GM21529 (cell line): ENCODE results near the gene KIF24.
"Not testable (repeated sequence)": the region's sequence is repeated elsewhere in the genome, so short reads cannot be mapped to it uniquely, and the experiment has no call there.

Experiments
- ATAC-seq: cut with Tn5 transposase; IDR thresholded peaks from one replicate; pipeline ENCODE4 v1.9.1; 2021; ENCODE audit not compliant: unreplicated experiment

The KIF24 gene

GRCh38 chr9:34366365-34366764, 37.3 kb upstream of the KIF24 start:
- ATAC-seq: no peak

GRCh38 chr9:34365282-34365681, 36.2 kb upstream of the KIF24 start:
- ATAC-seq: no peak

DNA sequence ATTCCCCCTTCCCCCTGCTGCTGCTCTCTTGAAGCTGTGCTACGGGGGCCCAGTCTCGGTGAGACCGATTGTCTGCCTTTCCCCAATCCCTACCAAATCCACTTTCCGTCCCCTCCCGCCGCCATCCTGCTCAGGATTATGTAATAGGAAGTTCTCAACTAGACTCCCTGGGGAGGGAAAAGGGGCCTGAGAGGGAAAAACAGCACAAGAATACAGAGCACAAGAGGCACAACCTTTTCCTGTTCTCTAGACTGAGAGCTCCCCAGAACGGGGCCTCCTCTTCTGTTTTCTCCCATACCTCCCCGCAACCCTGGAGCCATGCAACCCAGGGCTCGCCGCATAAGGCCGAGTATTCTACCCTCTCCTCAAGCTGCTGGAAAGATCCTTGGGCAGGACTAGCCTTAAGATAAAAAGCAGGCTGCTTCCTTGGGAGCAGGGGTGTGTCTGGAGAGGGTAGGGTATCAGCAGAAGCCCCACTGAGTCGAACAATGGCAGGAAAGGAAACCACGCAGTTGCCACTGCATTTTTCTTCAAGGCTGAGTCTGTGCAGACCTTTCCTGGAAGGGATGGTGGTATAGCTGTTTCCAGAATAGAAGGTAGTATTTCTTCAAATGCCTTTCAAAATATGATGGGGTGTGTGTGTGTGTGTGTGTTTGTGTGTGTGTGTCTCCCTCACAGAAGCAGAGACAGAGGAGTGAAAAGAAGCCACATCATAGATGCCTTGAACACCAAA, 34.7 kb upstream of the KIF24 start:
- ATAC-seq: no peak

DNA sequence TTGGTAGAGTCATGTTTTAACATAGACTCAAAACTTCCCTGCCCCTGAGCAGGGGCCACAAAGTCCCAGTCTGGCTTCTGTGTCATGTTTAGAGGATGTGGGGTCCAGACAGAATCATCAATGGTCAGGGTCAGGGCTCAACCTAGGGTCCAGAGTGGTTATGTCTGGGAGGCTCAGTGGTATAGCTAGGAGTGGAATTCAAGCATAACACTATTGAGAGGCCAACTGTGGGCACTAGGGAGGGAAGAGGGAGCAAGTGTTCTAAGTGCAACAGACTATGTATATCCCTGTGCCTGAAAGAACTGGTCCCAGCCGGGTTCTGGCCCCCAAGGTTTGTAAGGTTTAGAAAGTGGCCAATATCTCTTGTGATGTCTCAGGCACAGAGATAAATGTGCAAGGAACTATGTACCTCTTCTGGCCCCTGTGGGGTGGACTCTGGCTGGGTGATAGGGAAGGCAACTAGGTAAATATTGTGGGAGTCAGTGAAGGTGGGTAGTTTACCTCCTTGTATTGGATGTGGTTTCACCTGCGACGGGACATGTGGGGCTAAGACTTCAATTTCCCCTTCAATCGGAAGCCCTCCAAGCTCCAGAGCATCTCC, 33.6 kb upstream of the KIF24 start:
- ATAC-seq: no peak

GRCh38 chr9:34352957-34353356, 23.9 kb upstream of the KIF24 start:
- ATAC-seq: not testable (repeated sequence)

DNA sequence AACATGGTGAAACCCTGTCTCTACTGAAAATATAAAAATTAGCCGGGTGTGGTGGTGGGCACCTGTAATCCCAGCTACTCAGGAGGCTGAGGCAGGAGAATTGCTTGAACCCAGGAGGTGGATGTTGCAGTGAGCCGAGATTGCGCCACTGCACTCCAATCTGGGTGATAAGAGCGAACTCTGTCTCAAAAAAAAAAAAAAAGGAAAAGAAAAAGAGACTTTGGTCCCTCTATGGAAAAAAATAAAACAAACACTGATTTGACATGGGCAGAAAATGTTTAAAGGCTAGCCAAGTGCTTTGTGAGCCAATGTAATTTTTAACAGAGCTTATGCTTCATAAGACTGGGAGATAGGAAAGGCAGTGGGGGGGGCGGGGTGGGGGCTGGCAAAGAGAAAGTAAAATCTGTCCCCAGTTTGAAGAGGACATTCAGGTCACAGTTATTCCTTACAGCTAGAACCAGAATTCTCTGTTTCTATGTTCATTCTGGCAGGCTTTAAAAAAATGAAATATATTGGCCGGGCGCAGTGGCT, 23.1 kb upstream of the KIF24 start:
- ATAC-seq: not testable (repeated sequence)

DNA sequence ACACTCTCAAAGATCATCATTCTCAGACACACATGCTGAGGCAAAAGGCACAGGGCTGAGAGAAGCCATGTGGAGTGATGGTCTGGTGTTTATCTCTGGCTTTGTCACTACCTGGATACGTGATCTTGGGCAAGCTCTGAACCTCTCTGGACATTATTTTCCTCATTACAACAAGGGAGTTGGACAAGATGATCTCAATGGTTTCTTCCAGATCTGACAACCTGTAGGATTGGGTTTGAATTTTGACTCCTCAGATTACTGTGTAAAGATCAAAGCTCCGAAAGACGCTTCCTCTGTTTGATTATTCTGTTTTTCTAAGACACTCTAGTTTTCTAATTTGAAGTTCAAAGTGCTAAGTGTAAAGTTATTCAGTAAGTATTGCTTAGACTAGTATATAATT, 20.3 kb upstream of the KIF24 start:
- ATAC-seq: no peak

- ATAC-seq: no peak
These were observed 18.7 kb upstream of the KIF24 start for GRCh38 chr9:34347800-34348158.

- no peak for ATAC-seq
These were observed 18.1 kb upstream of the KIF24 start for GRCh38 chr9:34346873-34347799.

DNA sequence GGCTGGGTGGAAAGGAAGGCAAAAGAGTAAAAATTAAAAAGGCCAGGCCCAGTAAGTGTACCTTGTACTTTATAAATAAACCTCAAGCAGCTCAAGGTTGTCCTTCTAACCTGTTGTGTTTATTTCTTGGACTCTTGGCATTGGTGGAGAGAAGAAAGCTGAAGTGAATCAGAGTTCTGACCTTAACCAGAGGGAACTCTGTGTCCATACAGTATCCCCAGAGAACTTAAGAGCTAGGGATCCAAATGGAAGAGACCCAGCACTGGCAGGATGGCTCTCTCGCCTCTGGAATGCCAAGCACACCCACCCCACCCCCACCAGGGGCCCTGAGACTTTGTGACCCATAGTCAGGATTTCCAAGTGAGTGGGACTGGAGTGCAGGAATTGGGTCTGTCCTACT, 14.5 kb upstream of the KIF24 start:
- ATAC-seq: no peak

- ATAC-seq: no peak
These were observed 14.0 kb upstream of the KIF24 start for GRCh38 chr9:34343090-34343489.

DNA sequence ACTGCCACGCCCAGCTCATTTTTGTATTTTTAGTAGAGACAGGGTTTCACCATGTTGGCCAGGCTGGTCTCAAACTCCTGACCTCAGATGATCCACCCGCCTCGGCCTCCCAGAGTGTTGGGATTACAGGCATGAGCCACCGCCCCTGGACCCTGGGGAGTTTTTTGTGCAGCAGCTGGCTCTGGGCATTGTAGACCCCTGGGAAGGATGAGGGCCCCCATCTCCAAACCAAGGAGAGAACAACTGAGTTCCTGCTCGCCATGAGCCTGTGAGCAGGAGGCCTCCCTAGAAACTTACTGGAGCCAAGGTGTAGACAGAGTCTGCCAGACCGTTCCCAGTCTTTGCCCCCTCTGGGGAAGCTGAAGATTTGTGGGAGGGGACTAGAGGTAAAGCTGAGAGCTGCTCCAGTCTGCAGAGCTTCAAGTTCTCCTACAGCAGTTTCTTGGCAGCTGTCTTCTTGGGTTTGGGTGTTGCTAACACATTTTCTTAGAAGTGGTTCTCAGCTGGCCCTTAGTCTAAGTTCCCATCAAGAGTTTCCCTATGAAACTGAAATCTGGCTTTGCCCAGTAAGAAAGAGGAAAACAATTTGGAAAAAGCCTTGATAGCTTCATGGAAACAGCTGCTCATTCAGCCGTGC, 12.7 kb upstream of the KIF24 start:
- no peak for ATAC-seq

GRCh38 chr9:34338665-34339385, 9.8 kb upstream of the KIF24 start:
- ATAC-seq: no peak

- ATAC-seq: not testable (repeated sequence)
These were observed 9.0 kb upstream of the KIF24 start for GRCh38 chr9:34338079-34338478.

GRCh38 chr9:34337403-34337802, 8.3 kb upstream of the KIF24 start:
- no peak for ATAC-seq

DNA sequence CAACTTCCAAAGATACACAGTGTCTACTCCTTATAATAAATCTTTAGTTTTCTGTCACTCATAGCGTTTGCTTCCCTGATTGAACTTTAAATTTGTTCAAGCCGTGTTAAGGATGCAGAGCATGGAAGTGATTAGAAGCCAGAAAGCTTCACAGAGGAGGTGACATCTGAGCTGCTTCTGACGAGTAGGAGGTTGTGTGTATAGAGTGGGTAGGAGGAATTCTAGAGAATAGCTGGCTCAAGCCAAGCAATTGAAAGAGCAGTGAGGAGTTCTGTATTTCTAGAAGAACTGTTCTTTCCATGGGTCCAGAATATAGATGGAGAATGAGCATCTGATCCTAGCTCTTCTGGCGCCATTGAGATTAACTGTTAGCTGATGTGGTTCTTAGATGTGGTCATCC, 6.3 kb upstream of the KIF24 start:
- no peak for ATAC-seq

DNA sequence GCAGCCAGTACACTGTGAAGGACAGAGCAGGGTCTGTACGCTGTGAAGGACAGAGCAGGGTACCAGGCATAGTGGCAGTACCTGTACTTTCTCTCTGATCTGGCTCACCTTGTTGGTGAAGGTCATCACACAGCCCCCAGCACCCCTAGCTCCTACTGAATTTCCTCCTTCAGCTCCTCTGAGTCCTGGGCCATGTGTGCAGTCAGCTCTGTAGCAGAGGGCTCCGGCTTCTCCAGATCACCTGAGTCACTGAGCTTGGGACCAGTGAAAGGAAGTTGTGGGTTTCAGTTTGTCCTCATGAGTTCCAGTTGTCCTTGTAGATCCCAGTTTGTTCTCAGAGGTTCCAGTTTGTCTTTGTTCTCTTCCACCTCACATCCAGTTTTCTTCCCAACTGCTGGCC, 5.8 kb upstream of the KIF24 start:
- no peak for ATAC-seq

DNA sequence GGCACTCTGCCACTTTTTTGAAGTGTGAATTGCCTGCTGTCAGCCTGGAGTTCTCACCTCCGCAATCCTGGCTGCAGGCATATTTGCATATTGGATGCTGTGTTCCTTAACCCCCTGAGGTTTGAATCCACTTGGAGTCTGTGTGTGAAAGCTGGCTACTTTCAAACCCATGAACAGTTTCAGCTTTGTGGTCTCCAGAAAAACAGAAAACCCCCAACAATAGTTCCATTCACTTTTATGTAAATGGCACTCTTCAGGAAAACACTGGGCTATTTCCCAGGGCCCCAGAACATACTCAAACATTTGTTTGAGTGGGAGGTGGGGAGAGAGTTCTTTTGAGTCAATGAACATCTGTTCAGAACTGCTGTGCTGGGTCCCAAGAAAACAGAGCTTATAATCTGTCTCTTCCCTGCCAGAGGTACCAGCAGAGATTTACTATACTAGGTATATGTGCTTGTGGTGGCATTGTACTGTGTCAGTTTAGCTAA, 5.3 kb upstream of the KIF24 start:
- no peak for ATAC-seq

DNA sequence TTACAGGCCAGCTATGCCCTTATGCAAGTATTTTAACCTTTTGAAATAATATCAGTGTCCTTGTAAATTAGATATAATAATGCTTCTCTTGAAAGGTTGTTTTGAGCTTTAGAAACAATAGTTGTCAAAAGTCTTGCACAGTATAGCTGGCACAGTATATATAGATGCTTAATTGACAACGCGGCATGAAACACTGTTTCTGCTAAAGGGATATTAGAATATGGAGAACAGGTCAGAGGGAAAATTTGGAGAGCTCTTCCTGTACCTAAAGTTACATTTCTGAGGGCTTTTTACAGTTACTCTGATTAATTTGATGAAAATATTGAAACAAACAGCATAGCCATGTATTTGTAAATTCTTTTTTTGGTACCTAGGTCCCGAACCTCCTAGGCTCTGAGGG, 4.8 kb upstream of the KIF24 start:
- no peak for ATAC-seq
